ENCODE data around the gene AIFM3. TPM values are rescaled to one million over a fixed set of nuclear protein-coding genes. Genes with fewer than 3 reads are reported as not detected.

Gene AIFM3
- total RNA-seq, 1 donor from 2014 or later, result 0.99 TPM

DNA sequence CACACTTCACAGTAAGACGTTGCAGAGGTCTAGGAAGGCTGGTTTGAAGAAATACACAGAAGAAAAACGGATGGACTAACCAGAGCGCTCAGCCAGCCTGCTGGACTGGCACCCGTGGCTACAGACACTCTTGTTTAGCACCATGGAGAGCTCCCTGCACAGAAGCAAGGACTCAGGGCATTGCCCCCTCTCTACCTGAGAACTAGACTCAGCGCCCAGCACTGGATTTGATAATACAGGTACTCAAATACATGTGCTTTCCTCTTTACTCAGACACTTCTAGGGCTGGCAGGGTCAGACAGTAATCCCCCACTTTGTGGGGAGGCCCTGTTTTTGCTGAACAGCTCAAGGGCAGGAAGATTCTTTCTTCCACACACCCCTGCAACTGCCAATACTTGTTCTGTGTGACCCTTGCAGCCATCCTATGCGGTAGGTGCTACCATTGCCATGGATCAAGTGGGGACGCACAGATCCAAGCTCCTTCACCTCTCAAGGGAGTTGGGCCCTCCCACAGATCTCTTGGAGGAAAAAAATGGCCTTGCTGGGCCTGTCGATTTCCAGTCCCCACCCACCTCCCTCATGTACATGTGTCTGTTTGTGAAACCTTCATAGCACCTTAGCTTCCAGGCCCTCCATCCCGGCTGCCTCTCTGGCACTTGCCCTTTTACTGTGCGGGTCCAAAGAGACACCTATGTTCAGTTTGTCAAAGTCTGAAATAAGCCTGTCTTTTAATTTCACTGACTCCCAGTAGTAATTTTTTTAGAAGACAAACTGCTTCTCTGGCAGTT, 42.8 kb downstream of the AIFM3 start:
- Mint-ChIP-seq H3K4me1 (ENCODE audit: unreplicated experiment) (peaks cover 13% of the 10 kb centered on the region), H3K4me3 (ENCODE audit: unreplicated experiment) (no peak overlapping the region), H3K9me3 (ENCODE audit: unreplicated experiment) (no peaks in the 10 kb centered on the region), H3K27me3 (ENCODE audit: unreplicated experiment) (no peaks in the 10 kb centered on the region), H3K36me3 (ENCODE audit: unreplicated experiment) (no peaks in the 10 kb centered on the region), H3K27ac (ENCODE audit: unreplicated experiment) (no peak overlapping the region)
- TF ChIP-seq, protein P1, sequence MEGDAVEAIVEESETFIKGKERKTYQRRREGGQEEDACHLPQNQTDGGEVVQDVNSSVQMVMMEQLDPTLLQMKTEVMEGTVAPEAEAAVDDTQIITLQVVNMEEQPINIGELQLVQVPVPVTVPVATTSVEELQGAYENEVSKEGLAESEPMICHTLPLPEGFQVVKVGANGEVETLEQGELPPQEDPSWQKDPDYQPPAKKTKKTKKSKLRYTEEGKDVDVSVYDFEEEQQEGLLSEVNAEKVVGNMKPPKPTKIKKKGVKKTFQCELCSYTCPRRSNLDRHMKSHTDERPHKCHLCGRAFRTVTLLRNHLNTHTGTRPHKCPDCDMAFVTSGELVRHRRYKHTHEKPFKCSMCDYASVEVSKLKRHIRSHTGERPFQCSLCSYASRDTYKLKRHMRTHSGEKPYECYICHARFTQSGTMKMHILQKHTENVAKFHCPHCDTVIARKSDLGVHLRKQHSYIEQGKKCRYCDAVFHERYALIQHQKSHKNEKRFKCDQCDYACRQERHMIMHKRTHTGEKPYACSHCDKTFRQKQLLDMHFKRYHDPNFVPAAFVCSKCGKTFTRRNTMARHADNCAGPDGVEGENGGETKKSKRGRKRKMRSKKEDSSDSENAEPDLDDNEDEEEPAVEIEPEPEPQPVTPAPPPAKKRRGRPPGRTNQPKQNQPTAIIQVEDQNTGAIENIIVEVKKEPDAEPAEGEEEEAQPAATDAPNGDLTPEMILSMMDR (IDR thresholded peaks at IDR 0.05), result no peak
- DNase-seq (ENCODE audit: extremely low spot score, unreplicated experiment), result no peak

DNA sequence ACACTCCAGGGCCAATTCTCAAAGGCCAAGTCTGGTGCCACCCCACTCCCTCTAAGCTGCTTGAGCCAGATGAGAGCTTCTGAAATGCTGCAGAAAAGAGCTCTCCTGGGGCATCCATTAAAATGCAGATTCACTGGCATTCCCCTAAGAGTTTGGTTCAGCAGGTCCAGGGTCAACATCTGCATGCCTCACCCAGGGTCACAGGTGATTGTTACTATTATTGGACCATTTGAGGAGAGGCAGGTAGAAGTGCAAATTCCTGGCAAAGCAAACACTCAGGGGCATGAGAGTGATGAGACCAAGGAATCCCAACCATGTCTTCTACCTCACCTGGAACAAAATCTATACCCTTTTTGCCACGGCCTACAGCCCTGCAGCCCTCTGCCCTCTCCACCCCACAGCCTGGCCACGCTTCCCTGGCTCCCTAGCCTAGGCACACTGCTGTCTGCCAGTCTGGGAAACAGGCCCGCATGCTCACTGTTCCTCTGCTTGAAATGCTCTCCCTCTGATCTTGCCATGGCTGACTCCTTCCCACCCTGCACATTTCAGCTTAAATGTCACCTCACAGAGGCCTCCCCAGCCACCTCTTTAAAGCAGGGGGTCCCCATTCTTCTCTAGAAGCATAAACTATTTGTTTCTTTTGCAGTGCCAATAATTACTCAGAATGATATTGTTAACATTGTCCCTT, 43.5 kb downstream of the AIFM3 start:
- H3K27ac Mint-ChIP-seq (ENCODE audit: unreplicated experiment), result no peak overlapping the region
- H3K4me1 Mint-ChIP-seq (ENCODE audit: unreplicated experiment), result peaks cover 20% of the 10 kb centered on the region
- H3K4me3 Mint-ChIP-seq (ENCODE audit: unreplicated experiment), result no peak overlapping the region
- no peak for DNase-seq (ENCODE audit: extremely low spot score, unreplicated experiment)
- no peaks in the 10 kb centered on the region for H3K36me3 Mint-ChIP-seq (ENCODE audit: unreplicated experiment)
- H3K27me3 Mint-ChIP-seq (ENCODE audit: unreplicated experiment), result no peaks in the 10 kb centered on the region
- H3K9me3 Mint-ChIP-seq (ENCODE audit: unreplicated experiment), result no peaks in the 10 kb centered on the region
- TF ChIP-seq, protein P1 (IDR thresholded peaks at IDR 0.05), result no peak

DNA sequence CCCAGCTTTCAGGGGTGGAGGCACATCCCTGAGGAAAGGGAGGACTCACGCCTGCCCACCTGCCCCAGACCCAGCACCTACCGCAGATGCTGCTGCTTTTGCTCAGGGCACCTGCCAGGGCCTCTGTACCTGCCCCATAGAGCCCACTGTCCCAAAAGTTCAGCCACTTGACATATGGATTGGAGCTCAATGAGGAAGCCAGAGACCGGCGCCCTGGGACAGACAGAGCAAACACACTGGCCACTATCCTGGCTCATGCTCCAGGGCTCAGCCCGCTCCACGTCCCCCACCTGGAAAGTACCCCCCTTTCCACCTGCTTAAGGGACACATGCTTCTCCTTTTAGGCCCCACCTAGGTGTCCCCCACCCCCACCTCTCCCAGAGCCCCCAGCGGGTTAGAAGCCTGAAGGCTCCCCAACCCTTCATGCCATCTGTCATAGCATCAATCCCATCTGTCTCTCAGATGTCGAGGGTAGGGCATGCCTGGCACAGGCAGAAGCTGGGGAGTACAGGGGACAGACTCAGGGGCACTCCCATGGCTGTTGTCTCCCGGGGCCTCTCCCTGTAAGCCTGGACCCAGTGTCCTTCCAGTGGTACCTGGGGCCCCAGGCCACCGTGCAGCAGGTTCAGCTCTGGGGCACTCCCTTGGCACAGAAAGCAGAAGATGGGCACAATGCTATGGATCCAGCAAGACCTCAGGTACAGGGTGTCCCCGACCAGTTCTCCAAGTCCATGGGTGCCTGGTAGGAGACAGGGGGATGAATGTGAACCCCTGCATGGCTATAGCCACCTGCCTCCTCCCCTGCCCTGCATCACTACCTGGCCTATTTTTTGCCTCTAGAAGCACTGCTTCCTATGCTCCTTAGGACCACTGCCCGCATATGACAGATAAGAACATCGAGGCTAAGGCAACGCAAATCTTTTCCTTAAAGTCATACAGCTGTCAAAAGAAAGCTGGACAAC, 45.7 kb downstream of the AIFM3 start:
- no peak overlapping the region for H3K4me3 Mint-ChIP-seq (ENCODE audit: unreplicated experiment)

DNA sequence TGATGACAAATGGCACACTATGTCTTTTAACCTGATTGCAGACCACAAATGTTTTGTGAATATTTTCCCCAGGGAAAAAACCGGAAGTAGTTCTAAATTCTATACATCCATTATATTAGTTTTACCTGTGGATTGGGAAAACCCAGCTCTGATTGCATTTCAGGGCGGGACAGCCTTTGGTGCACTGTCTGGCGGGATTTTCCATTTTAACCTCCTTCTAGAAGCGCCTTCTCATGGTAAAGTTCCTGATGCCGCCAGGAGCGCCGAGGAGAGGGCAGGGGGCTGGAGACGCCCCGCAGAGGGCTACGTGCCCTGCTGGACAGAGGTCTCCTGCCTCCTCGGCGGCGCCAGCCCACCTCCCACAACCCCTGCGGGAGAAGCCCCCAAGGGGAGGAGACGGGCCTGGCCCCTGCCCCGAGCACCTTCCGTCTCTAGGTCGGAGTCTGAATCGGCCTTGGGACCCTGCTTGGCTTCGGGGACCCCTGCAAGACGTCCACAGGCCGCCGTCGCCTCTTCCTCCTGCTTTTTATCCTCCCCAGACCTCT, 46.7 kb downstream of the AIFM3 start:
- Mint-ChIP-seq H3K36me3 (ENCODE audit: unreplicated experiment) (no peaks in the 10 kb centered on the region), H3K4me1 (ENCODE audit: unreplicated experiment) (peaks cover 33% of the 10 kb centered on the region), H3K27me3 (ENCODE audit: unreplicated experiment) (no peaks in the 10 kb centered on the region), H3K9me3 (ENCODE audit: unreplicated experiment) (no peaks in the 10 kb centered on the region), H3K27ac (ENCODE audit: unreplicated experiment) (peak overlapping the region; percentile 95), H3K4me3 (ENCODE audit: unreplicated experiment) (peak overlapping the region; percentile 82)
- no peak for DNase-seq (ENCODE audit: extremely low spot score, unreplicated experiment)
- TF ChIP-seq, protein P1 (IDR thresholded peaks at IDR 0.05), result no peak

More for the DNA sequence above, 45.7 kb downstream of the AIFM3 start:
- Mint-ChIP-seq H3K9me3 (ENCODE audit: unreplicated experiment) (no peaks in the 10 kb centered on the region), H3K4me1 (ENCODE audit: unreplicated experiment) (peaks cover 33% of the 10 kb centered on the region), H3K27me3 (ENCODE audit: unreplicated experiment) (no peaks in the 10 kb centered on the region), H3K36me3 (ENCODE audit: unreplicated experiment) (no peaks in the 10 kb centered on the region), H3K27ac (ENCODE audit: unreplicated experiment) (no peak overlapping the region)
- TF ChIP-seq, protein P1 (IDR thresholded peaks at IDR 0.05), result no peak
- DNase-seq (ENCODE audit: extremely low spot score, unreplicated experiment), result no peak

Measured in osteocyte (in vitro differentiated cells).